GM15510 (cell line): Measurements from ENCODE around the gene RCOR2.

Source experiments
- POLR2A ChIP-seq: IDR thresholded peaks from 3 replicates; pipeline ENCODE4 v1.6.1; 2011; ENCODE audit warnings: borderline replicate concordance; ENCODE audit not compliant: insufficient read length; ENCODE audit errors: extremely low read depth

The RCOR2 gene

GRCh38 chr11:63906087-63906486 lies 10.9 kb downstream of the RCOR2 start:
- TF ChIP-seq POLR2A: no peak

DNA sequence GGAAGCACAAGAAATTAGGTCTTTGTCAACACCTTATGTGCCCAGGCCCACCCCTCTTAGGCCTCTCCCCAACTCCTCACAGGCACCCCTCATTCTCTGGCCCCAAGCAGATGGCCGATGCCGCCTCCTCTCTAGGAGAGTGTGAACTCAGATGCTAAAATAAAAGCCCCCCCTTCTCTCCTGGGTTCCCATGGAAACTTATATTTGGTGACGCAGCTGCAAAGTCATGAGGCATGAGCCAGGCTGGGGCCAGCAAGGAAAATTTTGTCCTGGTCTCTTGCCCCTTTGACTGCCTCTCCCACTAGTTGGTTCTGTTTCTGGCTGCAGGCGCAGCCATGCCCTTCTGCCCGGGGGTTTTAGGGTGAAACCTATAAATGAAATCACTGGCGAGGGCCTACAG lies 11.8 kb downstream of the RCOR2 start:
- TF ChIP-seq POLR2A: no peak

GRCh38 chr11:63904743-63905142 lies 12.2 kb downstream of the RCOR2 start:
- TF ChIP-seq POLR2A: no peak

DNA sequence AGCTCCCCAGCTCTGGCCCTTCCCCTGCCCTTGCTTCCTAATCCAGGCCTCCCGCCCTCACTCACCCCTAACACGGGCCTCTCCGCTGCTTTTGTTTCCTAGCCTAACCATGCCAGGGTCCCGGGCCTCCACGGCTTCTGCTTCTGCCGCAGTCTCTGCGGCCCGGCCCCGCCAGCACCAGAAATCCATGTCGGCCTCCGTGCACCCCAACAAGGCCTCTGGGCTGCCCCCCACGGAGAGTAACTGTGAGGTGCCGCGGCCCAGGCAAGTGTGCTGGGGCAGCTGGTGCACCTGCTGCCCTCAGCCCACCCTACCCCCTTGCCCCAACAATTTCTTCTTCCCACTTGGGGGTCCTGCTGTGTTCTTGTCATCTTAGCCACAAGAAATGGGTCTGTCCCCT lies 13.1 kb downstream of the RCOR2 start:
- TF ChIP-seq POLR2A: no peak

DNA sequence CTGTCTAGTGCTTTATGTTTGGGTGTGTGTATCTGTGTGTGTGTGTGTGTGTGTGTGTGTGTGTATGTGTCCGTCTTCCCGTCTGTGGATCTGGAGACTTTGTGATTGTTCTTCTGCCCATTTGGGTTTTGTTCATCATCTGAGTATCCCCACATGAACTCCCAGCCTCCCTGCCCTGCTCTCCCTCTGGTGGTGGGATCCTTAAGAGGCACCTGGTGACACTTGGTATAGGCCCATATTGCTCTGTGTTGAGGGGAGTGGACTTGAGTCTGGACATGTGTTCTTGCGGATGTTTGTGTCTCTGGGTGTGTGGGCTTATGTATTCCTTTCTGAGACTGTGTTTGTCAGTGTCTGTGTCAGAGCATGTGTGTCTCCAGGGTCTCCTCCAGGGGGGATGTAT lies 15.3 kb downstream of the RCOR2 start:
- no peak for TF ChIP-seq POLR2A

GRCh38 chr11:63897459-63898146 lies 19.4 kb downstream of the RCOR2 start:
- TF ChIP-seq POLR2A: no peak

DNA sequence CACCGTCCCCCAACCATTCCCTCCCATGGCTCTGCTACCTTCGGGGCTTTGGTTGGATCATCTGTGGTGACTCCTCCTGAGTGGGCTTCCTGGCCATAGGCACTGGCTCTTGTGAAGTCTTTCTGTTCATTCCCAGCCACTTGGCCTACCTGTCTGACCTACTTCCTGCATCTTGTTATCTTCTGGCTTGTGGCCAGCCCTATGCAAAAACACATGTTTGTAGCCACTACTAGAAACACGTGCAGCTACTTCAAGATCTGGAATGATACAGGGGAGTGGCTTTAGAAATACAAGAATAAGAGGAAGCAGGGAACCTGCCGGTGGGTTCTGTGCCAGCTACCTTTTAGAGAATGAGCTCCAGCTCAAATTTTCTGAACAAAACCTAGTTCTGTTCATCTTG lies 20.9 kb downstream of the RCOR2 start:
- no peak for TF ChIP-seq POLR2A

- TF ChIP-seq POLR2A: no peak
Observed at GRCh38 chr11:63893355-63893754, 23.6 kb downstream of the RCOR2 start.

- TF ChIP-seq POLR2A: no peak
Observed at GRCh38 chr11:63892228-63892627, 24.7 kb downstream of the RCOR2 start.

DNA sequence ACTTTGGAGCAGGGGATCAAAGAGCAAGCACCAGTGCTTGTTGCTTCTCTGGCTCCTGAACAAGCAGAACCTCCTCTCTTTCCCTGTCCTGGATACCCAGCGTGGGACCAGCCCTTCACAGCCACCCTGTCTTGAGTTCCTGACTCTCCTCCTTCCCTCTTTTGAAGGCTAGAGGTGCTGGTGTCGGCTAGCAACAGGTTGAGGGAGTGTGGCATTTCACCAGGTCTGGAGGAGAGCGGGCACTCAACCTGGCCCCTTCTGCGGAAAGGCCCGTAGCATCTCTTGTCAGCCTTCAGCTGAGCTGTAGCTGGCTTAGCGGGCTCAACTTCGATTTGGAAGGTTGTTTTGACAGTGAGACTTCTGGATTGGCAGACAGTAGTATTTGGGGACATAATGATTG lies 26.6 kb downstream of the RCOR2 start:
- TF ChIP-seq POLR2A: no peak

- TF ChIP-seq POLR2A: no peak
Observed at GRCh38 chr11:63889344-63889743, 27.6 kb downstream of the RCOR2 start.

DNA sequence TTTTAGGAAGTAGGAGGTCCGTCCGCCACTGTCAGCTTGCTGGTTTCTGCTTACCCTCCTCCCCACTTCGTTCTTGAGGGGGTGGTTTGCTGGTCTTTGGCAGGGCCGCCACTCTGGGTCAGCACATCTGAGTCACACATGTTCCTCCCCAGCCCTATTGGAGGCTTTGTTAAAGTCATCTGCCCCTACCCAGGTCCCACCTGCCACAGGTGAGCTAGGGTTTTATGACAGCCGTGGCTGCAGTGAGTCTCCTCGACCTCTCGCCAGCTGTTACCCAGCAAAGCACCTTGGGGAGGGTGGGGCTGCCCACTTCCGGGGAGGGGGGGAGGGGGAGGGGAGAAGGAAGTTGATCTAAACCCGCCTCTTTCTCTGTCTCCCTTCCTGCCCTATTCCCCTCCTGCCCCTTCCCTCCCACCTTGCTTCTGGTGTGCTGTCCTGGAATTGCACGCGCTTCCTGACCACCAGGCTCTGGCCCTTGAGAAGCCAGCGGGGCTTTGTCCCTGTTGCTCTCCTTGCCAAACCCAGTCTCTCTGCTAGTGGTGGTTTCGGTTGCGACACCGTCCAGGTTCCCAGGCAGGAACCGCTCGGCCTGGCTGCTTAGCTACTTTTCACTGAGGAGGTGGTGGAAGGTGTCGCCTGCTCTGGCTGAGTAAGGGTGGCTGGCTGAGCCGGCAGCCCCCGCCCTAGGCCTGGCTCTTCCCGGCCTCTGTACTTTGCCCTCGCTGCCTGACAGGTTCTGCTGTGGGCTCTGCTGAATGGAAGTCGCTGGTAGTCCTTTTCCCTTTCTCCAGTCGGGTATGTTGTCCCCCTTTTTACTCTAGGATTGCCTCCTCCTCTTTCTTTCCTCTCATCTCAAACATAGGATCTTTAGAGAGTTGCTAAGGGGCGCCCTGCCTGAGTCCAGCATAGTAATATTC lies 28.5 kb downstream of the RCOR2 start:
- TF ChIP-seq POLR2A: no peak

DNA sequence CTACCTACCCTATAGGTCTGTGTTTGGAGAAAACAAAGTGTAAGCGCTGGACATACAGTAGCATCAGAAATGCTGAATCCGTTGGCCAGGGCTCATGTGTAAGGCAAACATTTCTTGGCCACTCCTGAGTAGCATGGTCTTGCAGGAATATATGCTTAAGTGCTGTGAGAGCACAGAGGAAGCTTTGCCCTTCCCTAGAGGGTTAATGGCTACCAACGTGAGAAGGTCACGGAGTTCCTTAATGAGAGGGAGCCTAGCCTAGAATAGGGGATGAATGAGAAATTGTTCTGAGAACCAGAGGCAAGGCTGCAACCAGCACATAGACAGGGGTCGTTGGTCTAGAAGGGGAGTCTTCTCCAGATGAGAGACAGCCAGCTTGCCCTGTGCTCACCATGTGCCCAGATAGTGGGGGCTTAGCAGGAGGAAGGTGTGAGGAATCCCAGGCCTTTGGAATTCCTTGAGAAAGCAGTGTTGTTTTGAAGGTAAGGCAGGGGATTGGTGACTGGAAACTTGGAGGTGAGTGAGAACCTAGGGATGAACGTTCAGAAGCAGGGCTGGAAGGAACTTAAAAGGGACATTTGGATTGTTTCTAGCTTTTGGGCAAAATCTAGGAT lies 29.5 kb downstream of the RCOR2 start:
- TF ChIP-seq POLR2A: no peak

- TF ChIP-seq POLR2A: no peak
Observed at GRCh38 chr11:63884196-63884932, 32.6 kb downstream of the RCOR2 start.

DNA sequence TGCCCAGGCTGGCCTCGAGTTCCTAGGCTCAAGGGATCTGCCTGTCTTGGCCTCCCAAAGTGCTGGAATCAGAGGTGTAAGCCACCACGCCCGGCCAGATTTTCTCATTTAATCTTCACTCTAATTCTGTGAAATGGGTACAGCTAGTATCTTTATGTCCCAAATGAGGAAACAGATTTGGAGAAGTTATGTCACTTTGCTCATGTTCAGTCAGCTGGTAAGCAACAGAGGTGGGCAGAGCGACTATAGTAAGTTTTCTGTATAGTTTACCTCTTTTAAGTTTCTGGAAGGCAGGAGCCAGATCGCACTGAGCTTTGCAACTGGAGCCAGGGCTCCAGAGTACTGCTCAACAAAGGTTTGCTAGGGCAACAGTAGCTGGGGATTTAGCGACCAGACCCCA lies 33.2 kb downstream of the RCOR2 start:
- TF ChIP-seq POLR2A: no peak
